ENCODE data around the gene CABYR. TPM values are rescaled to one million over a fixed set of nuclear protein-coding genes. Genes with fewer than 3 reads are reported as not detected.

CABYR gene
- polyA plus RNA-seq, 1 of the 3 experiments (the other 2 are of a cell fraction) = 15.2 TPM

GRCh38 chr18:24196764-24197163 lies 57.9 kb downstream of the CABYR start:
- CTCF ChIA-PET = interaction anchor here (1.3 to 1.5 kb wide), 3 partner anchors 15 to 20 kb away, joined by 3 to 7 read pairs (median 6); no protein-coding TSS in a partner anchor

GRCh38 chr18:24197412-24197811 lies 58.5 kb downstream of the CABYR start:
- Histone ChIP-seq H3K36me3 (replicated peaks in 1 of 2; ENCODE audit: control insufficient read depth in 1 of 2, insufficient read depth in 2 of 2, low read length in 1 of 2) (peaks cover 0 to 4% of the 10 kb centered on the region in 2 experiments), H3K9me3 (no peaks in the 10 kb centered on the region), H3K4me2 (no peak overlapping the region), H3K79me2 (ENCODE audit: insufficient read depth) (no peaks in the 10 kb centered on the region), H4K20me1 (ENCODE audit: insufficient read depth) (no peaks in the 10 kb centered on the region), H2AFZ (ENCODE audit: low read depth) (no peak overlapping the region), H3K27ac (ENCODE audit: low read depth in 2 of 2, low read length in 1 of 2) (no peak overlapping the region), H3K9ac (no peak overlapping the region), H3K4me3 (ENCODE audit: low read depth in 2 of 2, low read length in 1 of 2) (no peak overlapping the region), H3K4me1 (ENCODE audit: control insufficient read depth in 1 of 2, insufficient read depth in 2 of 2, low read depth in 1 of 2, low read length in 1 of 2) (no peaks in the 10 kb centered on the region), H3K27me3 (ENCODE audit: insufficient read depth) (no peaks in the 10 kb centered on the region), H3F3A (replicated peaks; ENCODE audit: insufficient read depth) (peaks cover under 1% of the 10 kb centered on the region), H3K9me2 (no peaks in the 10 kb centered on the region)
- no peak for DNase-seq
- ChIA-PET CTCF (interaction anchor here (1.3 to 1.5 kb wide), 2 partner anchors 16 to 21 kb away, joined by 3 to 6 read pairs; no protein-coding TSS in a partner anchor), POLR2A (no interaction called here)
- WGBS (ENCODE audit: low lambda C conversion rate) = 74% methylated on average over 1 of the region's 1 CpG
- TF ChIP-seq GABPA (IDR thresholded peaks at IDR 0.05; ENCODE audit: low read depth) = no peak
- TF ChIP-seq PBX3 (IDR thresholded peaks at IDR 0.05) = peak; percentile 54
- no peak for TF ChIP-seq TAF1 (IDR thresholded peaks at IDR 0.05; ENCODE audit: borderline replicate concordance, low read depth, low read length)

More at GRCh38 chr18:24196764-24197163, 57.9 kb downstream of the CABYR start:
- Histone ChIP-seq H3K27ac (ENCODE audit: low read depth in 2 of 2, low read length in 1 of 2) (no peak overlapping the region), H3K79me2 (ENCODE audit: insufficient read depth) (no peaks in the 10 kb centered on the region), H3K36me3 (replicated peaks in 1 of 2; ENCODE audit: control insufficient read depth in 1 of 2, insufficient read depth in 2 of 2, low read length in 1 of 2) (peaks cover 0 to 4% of the 10 kb centered on the region in 2 experiments), H3K27me3 (ENCODE audit: insufficient read depth) (no peaks in the 10 kb centered on the region), H3K4me1 (ENCODE audit: control insufficient read depth in 1 of 2, insufficient read depth in 2 of 2, low read depth in 1 of 2, low read length in 1 of 2) (no peaks in the 10 kb centered on the region; a peak in 1 of 4 replicates), H3K9ac (no peak overlapping the region), H3K4me3 (ENCODE audit: low read depth in 2 of 2, low read length in 1 of 2) (no peak overlapping the region), H3K9me3 (no peaks in the 10 kb centered on the region), H3K4me2 (no peak overlapping the region), H2AFZ (ENCODE audit: low read depth) (no peak overlapping the region), H3F3A (replicated peaks; ENCODE audit: insufficient read depth) (no peaks in the 10 kb centered on the region), H3K9me2 (no peaks in the 10 kb centered on the region), H4K20me1 (ENCODE audit: insufficient read depth) (no peaks in the 10 kb centered on the region)
- POLR2A ChIA-PET = no interaction called here
- WGBS (ENCODE audit: low lambda C conversion rate) = 96% methylated on average over 4 of the region's 4 CpGs
- no peak for DNase-seq
- TF ChIP-seq FOXM1 (IDR thresholded peaks at IDR 0.05; ENCODE audit: low read depth) = no peak
- TF ChIP-seq RXRA (IDR thresholded peaks at IDR 0.05; ENCODE audit: borderline replicate concordance, low read depth) = no peak
- no peak for TF ChIP-seq FOXJ3 (CRISPR knock-in tag; IDR thresholded peaks at IDR 0.05)
- TF ChIP-seq GATA2 (CRISPR knock-in tag; IDR thresholded peaks at IDR 0.05) = no peak
- no peak for TF ChIP-seq TCF12 (IDR thresholded peaks at IDR 0.05)
- no peak for TF ChIP-seq NRF1 (IDR thresholded peaks at IDR 0.05; ENCODE audit: low read depth, low read length)

GRCh38 chr18:24198461-24198860 lies 59.6 kb downstream of the CABYR start:
- 93% methylated on average over 8 of the region's 9 CpGs for WGBS (ENCODE audit: low lambda C conversion rate)
- ChIA-PET POLR2A (no interaction called here), CTCF (no interaction called here)
- TF ChIP-seq MAX (IDR thresholded peaks at IDR 0.05; ENCODE audit: low read depth) = no peak
- TF ChIP-seq CTCF (IDR thresholded peaks at IDR 0.05) = no peak
- TF ChIP-seq FOXJ3 (CRISPR knock-in tag; IDR thresholded peaks at IDR 0.05) = no peak
- TF ChIP-seq EP300 (IDR thresholded peaks at IDR 0.05; ENCODE audit: borderline replicate concordance in 1 of 2, low read depth in 1 of 2, low read length in 1 of 2) = no peak
- TF ChIP-seq REST (IDR thresholded peaks at IDR 0.05; ENCODE audit: low read depth, low read length) = no peak
- no peak for TF ChIP-seq RCOR1 (IDR thresholded peaks at IDR 0.05; ENCODE audit: low read length)

More at GRCh38 chr18:24198461-24198860, 59.6 kb downstream of the CABYR start:
- DNase-seq = no peak
- Histone ChIP-seq H3K9ac (no peak overlapping the region), H3K9me3 (no peaks in the 10 kb centered on the region), H4K20me1 (ENCODE audit: insufficient read depth) (no peaks in the 10 kb centered on the region), H3K79me2 (ENCODE audit: insufficient read depth) (no peaks in the 10 kb centered on the region), H3K27ac (ENCODE audit: low read depth in 2 of 2, low read length in 1 of 2) (no peak overlapping the region), H3F3A (replicated peaks; ENCODE audit: insufficient read depth) (peaks cover 3% of the 10 kb centered on the region), H2AFZ (ENCODE audit: low read depth) (no peak overlapping the region), H3K4me3 (ENCODE audit: low read depth in 2 of 2, low read length in 1 of 2) (no peak overlapping the region), H3K4me1 (ENCODE audit: control insufficient read depth in 1 of 2, insufficient read depth in 2 of 2, low read depth in 1 of 2, low read length in 1 of 2) (no peaks in the 10 kb centered on the region), H3K27me3 (ENCODE audit: insufficient read depth) (no peaks in the 10 kb centered on the region), H3K9me2 (no peaks in the 10 kb centered on the region), H3K36me3 (replicated peaks in 1 of 2; ENCODE audit: control insufficient read depth in 1 of 2, insufficient read depth in 2 of 2, low read length in 1 of 2) (peaks cover 0 to 4% of the 10 kb centered on the region in 2 experiments), H3K4me2 (no peak overlapping the region)
